ENCODE results near the gene SGMS1.
"Not testable (repeated sequence)": the region's sequence is repeated elsewhere in the genome, so short reads cannot be mapped to it uniquely, and the experiment has no call there.

SGMS1 gene

DNA sequence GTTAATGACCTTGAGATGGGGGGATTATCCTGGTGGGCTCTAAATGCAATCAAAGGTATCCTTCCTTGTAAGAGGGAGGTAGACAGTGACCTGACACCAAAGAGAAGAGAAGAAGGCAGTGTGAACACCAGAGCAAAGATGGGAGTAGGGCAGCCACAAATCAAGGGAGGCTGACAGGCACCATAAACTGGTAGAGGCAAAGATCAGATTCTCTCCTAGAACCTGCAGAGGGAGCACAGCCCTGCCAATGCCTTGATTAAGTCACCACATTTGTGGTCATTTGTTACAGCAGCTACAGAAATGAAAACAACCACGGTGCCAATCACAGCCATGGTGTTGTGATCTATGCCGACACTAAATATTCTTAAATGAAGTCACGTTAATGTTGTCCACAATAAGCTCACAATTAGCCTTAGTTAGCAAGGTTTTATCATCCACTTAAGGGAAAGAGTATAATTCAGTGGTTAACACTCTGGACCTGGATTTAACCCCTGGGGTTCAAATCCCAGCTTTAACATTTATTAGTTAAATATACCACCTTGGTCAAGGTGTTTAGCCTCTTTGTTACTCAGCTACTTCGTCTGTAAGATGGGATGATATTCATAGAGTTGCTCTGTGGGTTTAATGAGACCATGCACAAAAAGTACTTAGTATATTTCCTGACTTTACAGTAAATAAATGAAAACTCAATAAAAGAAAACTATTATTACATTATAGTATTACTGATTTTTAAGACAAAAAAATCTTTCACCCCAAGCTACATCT lies 70.8 kb downstream of the SGMS1 start:
- FAIRE-seq = no peak

DNA sequence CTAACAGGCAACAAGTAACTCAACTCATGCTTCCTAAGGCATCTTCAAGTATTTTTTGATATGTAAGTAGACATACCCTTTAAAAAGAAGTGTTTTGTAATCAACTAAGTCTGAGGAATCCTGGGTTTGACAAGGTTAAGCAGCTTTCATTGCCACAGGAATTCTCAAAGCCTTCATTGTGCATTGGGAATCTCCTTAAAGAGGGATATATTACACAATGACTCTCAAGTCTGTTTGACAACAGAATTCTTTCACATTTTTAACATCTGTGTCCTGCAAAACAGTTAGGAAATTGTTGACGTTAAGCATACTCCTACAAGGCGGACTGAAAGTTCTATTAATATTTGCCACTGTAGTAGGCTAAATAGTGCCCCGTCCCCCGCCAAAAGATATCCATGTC lies 71.4 kb downstream of the SGMS1 start:
- FAIRE-seq = no peak

DNA sequence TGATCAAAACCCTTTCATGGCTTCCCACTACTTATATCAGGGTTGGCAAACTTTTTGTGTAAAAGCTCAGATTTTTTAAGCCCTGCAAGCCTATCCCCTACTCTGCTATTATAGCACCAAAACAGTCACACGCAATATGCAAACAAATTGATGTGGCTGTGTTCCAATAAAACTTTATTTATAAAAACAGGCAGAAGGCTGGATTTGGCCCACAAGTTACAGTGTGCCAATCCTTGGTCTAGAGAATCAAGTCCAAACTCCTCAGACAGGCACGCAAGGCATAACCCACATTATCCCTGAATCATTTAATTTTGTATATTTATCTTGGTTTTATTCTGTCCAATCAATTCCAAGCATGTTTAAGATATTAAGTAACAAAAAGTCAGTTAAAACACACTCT lies 71.9 kb downstream of the SGMS1 start:
- FAIRE-seq = no peak

DNA sequence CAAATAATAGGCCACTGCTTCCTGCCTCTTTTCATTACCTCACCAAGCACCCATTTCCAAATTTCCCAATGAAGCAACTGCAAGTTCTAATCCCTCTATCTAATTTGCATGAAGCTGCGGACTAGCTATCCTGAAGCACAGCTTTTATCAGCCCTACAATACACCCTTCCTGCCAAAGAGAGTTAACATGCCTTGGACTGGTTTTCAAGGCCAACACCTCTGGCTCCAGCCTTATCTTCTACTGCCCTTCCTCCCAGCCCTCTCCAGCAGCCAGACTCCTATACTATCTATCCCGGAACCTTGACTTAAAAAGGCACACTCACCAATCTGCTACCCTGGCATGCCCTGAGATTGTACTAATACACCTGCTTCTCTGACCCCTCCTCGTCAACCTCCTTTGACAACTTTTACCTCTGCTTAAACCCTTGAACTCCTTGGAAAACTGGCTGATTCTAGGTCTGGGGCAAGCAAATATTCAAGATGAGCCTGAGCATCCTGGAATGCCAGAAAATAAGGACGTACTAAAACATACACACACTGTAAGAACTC lies 73.4 kb downstream of the SGMS1 start:
- FAIRE-seq = no peak

DNA sequence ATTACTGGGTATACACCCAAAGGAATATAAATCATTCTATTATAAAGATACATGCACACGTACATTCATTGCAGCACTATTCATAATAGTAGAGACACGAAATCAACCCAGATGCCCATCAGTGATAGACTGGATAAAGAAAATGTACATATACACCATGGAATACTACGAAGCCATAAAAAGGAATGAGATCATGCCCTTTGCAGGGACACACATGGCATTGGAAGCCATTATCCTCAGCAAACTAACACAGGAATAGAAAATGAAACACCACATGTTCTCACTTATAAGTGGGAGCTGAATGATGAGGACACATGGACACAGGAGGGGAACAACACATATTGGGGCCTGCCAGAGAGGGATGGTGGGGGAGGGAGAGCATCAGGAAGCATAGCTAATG lies 74.6 kb downstream of the SGMS1 start:
- not testable (repeated sequence) for FAIRE-seq

DNA sequence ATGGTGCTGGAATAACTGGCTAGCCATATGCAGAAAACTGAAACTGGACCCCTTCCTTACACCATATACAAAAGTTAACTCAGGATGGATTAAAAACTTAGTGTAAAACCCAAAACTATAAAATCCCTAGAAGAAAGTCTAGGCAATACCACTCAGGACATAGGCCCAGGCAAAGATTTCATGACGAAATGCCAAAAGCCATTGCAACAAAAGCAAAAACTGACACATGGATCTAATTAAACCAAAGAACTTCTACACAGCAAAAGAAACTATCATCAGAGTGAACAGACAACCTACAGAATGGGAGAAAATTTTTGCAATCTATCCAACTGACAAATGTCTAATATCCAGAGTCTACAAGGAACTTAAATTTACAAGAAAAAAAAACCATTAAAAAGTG lies 75.3 kb downstream of the SGMS1 start:
- not testable (repeated sequence) for FAIRE-seq

DNA sequence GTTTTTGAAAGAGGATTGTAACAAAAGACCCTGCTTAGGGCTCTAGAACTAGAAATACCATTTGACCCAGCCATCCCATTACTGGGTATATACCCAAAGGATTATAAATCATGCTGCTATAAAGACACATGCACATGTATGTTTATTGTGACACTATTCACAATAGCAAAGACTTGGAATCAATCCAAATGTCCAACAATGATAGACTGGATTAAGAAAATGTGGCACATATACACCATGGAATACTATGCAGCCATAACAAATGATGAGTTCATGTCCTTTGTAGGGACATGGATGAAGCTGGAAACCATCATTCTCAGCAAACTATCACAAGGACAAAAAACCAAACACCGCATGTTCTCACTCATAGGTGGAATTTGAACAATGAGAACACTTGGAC lies 77.5 kb downstream of the SGMS1 start:
- not testable (repeated sequence) for FAIRE-seq

DNA sequence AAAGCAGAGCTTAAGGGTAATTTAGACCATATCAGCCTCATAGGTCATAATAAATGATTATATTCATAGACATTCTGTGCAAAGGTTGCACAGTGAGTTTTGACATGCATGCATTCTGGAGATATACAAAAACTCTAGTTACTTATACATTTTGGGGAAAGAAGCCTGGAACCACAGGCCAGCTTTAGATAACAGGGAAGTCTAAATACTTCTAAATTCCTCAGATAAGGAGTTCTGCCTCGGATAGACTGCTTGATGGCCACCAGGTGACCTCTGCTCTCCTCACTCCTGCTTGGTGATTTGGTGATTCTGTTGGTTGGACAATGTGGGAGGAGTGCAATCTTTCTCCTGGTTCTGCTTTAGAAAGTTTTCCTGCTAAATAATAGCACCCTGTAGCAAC lies 77.9 kb downstream of the SGMS1 start:
- no peak for FAIRE-seq

DNA sequence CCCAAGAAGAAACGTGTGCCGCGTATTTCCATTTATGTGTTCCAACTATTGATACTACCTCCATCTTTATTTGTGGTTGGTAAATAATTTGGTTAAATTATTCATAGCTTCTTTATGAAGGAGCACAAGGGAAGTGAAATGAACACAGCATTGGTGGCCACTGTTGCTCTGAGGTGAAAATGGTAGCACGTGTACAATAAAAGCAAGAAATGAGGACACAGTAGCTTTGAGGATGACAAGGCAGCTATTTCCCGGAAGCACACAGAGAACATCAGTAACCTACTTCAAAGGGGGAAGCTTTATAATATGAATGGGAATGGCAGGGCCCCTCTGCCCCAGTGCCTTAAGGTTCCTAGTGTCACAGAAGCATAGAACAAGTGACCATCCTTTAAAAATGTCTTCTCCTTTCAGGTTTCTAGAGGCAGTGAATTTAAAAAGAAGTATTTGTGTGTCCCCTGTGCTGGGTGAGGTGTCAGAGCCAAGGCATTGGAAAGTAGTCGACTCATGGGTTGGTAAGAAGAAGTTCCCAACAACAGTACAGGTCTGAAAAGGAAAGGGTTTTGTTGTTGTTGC lies 78.8 kb downstream of the SGMS1 start:
- no peak for FAIRE-seq

DNA sequence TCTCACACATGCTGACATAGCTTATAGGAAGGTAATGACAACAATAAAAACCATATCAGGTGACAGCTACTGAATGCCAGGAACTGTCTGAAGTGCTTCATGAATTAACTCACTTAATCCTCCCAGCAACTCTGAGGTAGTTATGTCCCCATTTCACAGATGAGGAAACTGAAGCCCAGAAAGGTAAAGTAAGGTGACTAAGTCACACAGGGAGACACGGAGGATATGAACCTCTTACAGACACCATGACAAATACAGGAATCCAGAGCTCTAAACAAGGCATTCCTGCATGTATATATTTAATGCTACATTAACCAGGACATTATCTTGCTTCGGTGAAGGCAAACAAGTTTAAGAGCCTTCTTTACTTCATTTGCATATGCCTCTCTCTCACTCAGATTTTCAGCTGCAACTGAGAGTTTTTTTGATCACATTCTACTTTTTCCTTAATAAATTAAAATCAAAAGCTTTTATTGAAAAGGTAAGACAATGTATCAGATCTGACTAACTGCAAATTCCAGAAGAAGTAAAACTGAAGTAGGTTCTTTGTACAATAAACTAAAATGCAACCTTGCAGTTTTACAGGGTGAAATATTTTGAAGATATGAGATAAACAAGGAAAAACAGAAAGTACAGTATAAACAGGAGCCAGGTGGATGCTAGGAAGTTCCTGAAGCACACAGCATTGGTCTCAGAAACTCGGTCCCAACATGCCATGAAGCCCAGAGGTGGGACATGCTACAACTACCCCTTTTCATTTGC lies 79.5 kb downstream of the SGMS1 start:
- FAIRE-seq = peak; percentile 81

DNA sequence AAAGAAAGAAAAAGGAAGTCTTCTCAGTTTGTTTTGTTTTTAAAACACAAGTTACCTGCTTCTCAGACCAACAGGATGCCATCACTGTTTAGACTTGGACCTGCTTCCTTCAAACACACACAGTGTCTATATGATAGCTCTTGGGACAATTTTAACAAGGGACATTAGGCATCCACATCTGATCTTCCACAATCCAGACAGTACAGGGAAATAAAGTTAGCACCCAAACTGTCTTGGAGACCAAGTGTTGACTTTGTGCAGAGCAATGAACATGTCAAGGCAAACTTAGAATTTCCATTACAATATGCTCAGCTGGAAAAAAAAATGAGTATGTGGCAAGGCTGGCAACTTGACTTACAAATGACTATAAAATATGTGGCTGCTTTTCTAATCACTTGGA lies 80.9 kb downstream of the SGMS1 start:
- FAIRE-seq = no peak

DNA sequence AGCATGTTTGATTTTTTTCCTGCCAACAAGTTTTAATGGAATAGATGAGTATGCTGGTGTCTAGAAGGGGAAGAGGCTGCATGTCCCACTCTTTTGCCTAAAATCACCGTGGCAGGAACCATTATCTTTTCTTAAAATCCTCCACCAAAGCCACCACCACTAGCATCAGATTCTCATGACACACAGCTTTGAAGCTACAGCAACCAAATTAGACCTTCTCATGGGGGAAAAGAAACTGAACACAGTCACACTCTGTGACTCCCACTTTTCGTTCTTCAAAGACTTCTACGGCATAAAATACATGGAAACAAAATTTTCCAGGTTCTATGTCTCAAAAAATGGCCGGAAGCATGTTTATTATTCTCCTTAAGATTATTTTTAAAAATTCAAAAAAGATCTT lies 81.8 kb downstream of the SGMS1 start:
- FAIRE-seq = no peak

DNA sequence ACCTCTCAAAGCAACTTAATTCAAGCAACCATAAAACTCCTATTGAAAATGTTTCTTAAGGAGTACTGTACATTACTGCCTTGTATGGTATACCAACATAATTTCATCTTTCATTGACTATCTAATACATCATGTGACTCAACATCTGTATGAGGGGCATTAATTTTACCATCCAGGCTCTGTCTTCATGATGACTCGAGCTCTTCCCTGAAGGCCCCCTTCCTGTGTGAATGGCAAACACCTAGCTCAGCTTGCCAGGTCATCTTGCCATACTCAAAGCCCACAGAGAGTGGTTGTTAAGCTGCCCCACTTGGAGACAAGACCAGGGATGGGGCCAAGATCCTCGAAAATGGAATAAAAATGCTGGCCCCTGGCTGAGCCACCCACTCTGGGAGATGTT lies 82.4 kb downstream of the SGMS1 start:
- FAIRE-seq = no peak

DNA sequence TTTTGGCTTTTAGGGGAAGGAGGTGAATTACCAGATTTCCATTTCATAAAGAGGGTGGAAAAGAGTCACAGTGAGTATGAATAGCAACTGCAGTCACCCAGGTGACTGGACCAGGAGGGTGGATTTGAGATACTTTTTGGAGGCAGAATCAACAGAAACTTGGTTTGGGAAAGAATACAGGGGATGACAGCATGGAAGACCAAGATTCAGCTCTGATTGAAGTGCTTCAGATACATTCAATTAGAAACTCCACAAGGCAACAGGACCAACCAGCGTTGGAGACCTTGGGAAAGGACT lies 83.0 kb downstream of the SGMS1 start:
- no peak for FAIRE-seq

DNA sequence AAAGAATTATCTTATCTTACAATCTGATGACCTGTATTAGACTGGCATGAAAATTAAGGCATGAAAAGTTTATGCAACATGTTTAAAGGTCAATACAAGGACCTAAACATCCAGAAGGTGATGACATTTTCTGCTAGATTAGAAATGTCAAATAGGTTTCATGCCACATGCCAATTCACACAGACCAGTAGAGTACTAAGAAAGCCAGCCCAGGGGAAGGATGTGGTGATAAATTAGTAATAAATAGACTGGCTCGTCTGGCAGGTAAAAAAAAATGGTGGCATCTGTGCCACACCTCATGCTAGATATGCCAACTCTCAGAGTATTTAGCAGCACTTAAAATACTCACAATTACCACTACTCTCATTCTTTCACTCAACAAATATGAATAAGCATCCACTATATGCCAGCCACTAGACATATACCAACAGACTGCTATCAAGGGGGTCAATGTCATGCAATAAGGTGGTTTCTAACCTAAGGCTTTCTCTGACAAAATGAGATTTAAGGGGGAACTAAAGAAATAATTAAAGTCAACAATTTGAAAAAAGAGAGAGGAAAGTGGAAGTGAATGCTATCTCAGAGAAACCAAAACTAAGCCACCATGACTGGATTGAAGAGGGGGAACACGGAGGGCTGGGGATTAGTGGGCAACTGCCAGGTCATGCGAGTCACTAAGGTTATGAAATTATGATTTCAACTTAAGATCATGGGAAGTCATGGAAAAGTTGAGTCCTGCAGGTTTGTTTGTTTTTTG lies 83.5 kb downstream of the SGMS1 start:
- FAIRE-seq = no peak

DNA sequence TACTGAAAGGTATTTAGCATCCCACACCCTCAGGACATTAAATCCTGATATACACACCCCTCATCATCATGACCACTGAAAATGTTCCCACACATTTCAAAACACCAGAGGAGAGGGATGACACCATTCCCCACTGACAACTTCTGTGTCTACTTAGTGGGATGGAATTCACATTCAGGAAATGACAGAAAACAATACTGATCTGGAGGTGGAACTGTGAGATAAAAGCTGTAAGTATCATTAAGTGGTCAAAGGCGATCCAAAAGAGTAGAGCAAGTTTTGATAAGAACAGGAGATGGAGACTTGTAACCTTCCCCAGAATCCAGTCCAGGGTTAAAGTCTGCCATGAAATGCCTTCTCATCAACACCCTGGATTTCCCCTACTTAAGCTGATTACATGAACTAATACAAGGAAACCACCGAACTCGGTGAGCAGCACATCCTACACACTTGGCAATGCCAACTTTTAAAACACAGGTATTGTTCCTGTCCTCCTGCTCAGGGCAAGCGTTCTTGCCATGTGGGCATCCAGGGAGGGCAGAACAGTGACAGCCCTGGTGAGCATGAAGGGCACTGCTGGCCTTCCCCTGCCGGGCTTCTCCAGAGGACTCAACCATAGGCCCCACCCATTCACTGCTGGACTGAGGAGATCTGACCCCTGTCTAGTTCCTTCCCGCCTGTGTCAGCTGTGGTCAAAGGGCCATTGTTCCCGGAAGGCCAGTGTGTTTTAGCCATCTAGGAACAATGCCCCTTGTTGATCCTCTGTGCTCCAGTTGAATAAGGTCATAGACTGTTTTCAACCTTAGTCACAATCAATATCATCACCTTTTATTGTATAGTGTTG lies 85.0 kb downstream of the SGMS1 start:
- no peak for FAIRE-seq

DNA sequence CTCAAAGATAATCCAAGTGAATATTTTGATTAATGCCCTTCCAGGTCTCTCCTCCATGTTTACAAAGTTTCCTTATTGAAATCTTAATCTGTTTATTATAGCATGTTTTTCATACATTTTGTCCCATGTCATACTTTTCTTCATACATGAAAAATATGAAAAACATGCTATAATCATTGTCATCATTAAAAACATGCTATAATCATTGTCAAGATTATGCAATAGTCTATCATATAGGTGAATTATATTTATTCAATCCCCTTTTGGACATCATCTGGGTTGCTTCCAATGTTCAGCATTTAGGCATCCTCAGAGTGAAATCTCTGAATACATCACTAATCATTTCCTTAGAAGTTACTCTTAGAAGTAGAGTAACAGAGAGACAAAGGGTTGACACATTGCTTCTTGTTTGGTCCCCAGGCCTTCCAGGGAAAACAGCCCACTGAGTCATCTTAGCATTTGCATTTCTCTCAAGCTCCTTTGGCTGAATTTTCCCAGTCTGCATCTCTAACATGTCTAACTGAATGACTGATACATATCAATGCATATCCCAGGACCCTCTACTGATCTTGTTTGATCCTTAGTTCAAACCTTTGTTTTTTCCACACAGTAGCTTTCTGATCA lies 87.0 kb downstream of the SGMS1 start:
- FAIRE-seq = no peak

DNA sequence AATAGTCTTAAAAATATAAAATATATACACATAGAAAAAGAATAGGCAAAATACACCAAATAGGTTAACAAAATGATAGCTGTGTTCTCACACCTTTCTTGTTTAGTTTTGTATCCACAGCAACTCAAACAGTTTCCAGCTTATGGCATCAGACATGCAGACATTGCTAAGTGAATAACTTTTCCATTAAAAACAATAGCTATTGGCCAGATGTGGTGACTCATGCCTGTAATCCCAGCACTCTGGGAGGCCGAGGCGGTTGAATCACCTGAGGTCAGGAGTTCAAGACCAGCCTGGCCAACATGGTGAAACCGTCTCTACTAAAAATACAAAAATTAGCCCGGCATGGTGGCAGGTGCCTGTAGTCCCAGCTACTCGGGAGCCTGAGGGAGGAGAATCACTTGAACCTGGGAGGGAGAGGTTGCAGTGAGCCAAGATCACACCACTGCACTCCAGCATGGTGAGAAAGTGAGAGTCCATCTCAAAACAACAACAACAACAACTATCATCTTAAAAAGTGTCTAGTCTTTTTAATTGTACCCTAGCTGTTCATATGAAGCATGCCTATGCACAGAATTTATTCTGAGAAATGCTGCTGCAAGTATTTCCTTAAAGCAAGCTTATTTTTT lies 88.9 kb downstream of the SGMS1 start:
- not testable (repeated sequence) for FAIRE-seq

DNA sequence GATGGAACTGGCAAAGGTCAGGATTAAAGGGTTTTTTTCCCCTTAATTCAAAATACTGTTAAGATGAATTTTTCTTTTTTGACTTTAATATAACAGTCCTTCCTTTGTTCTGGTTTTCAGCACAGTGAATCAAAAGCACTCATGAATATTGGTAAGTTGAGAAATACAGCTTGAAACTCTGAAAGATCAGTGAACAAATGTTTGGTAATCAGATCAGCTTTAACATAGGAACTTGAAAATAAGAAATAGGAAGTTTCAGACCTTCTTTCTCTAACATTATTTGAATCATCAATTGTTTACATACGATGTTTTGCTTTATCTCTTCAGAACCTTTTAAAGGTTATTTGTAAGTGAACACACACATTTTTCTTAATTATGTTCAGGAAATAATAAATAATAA lies 90.5 kb downstream of the SGMS1 start:
- peak; percentile 62 for FAIRE-seq

DNA sequence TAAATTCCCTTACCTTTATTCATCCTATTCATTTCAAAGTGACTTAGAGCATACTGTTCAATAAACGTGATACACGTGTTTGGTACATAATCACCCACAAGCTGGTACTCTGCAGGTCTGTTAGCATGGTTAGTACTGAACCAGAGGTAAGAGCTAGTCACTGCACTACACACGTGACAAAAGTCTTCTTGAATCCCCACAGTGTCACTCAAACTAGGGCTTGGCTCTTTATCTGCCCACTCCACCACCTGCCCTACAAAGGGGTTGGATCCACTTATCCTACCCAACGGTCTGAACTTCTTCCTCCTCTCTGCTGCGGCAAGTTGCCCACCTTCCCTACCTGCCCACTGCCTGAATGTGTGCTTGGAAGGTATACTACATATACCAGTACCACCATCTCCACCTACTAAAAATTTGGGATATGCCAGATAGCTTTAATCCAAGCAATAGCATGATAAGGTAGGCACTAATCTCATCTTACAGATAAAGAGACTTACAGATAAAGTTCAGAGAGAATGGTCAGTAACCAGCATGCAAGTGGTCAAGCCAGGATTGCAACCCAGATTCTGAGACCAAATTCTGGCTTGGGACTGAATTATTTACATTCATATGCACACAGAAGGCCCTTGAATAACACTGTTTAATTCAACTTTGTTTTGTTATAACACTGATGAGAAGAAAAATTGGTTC lies 92.2 kb downstream of the SGMS1 start:
- FAIRE-seq = no peak

DNA sequence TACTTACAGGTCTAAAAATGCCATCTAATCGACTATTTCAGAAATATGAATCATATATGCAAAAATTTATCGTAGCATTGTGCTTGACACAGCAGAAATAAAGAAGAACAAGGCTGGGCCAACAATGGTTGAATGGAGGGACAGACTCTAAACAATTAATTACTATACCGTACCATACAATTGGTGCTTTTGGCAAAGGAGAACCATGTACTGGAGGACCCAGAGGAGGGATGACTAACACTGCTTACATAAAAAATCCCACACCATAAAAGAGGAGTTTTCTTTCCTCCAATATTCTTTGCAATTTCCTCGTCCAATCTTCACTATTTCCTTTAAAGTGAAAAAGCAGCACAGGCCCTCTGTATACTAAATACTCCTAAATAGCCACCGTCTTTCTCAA lies 94.1 kb downstream of the SGMS1 start:
- no peak for FAIRE-seq

Measured in islet of Langerhans (tissue), 1 donor.